ENCODE results near the gene SCP2. TPM values are rescaled to one million over a fixed set of nuclear protein-coding genes. Genes with fewer than 3 reads are reported as not detected.

SCP2 gene
- total RNA-seq, 2 experiments from 2014 or later = 63.9 to 75.5 TPM

- H3K79me2 ChIP-seq (ENCODE audit: insufficient read depth, low read depth, low read length) = no peaks in the 10 kb centered on the region
- ChIA-PET POLR2A (interaction anchor here (0.6 kb wide), 1 partner anchor 929 kb away, joined by 3 read pairs; no protein-coding TSS in a partner anchor), CTCF (ENCODE audit: unreplicated experiment) (no interaction called here)
- no peaks in the 10 kb centered on the region for H3K36me3 ChIP-seq (ENCODE audit: insufficient read depth, low read length)
- no peak for DNase-seq (ENCODE audit: low spot score)
- no peak for TF ChIP-seq EZH2phosphoT487 (IDR thresholded peaks at IDR 0.05; ENCODE audit: borderline replicate concordance, low read depth, low read length)
- TF ChIP-seq CTCF (conservative IDR thresholded peaks at IDR 0.05; ENCODE audit: low read length) = no peak
- H3K9me2 ChIP-seq (ENCODE audit: insufficient read depth, low read length) = no peaks in the 10 kb centered on the region
- no peak overlapping the region for H3K27ac ChIP-seq (ENCODE audit: low read depth, low read length, poor library complexity, severe bottlenecking)
- intact Hi-C loops (cut with micrococcal nuclease; ENCODE audit: unreplicated experiment) = no loop called here
- no peak overlapping the region for H3K4me3 ChIP-seq (ENCODE audit: low read depth, low read length, poor library complexity, severe bottlenecking)
- no peak overlapping the region for H3K4me2 ChIP-seq (ENCODE audit: low read length)
- peaks cover 2% of the 10 kb centered on the region; the same call in 1 of the 2 replicates for H3K9me3 ChIP-seq (ENCODE audit: low read length)
- H3K4me1 ChIP-seq (ENCODE audit: insufficient read depth, low read length, poor library complexity, severe bottlenecking) = no peaks in the 10 kb centered on the region
- no peaks in the 10 kb centered on the region for H4K20me1 ChIP-seq (ENCODE audit: insufficient read depth, low read length)
- H2AFZ ChIP-seq (ENCODE audit: low read length) = no peak overlapping the region
- no TSS peak for BruUV-seq (replicated peaks)
Measured at GRCh38 chr1:53090227-53091147, 163.4 kb downstream of the SCP2 start.

- no peak overlapping the region for H3K27ac ChIP-seq (ENCODE audit: low read depth, low read length, poor library complexity, severe bottlenecking)
- CTCF ChIA-PET (ENCODE audit: unreplicated experiment) = interaction anchor here (0.6 kb wide), 1 partner anchor 206 kb away, joined by 3 read pairs; no protein-coding TSS in a partner anchor
- H3K9me3 ChIP-seq (ENCODE audit: low read length) = peaks cover 7% of the 10 kb centered on the region
- H3K36me3 ChIP-seq (ENCODE audit: insufficient read depth, low read length) = no peaks in the 10 kb centered on the region
- no peaks in the 10 kb centered on the region for H3K4me1 ChIP-seq (ENCODE audit: insufficient read depth, low read length, poor library complexity, severe bottlenecking)
- no TSS peak for BruUV-seq (replicated peaks)
- TF ChIP-seq CTCF (conservative IDR thresholded peaks at IDR 0.05; ENCODE audit: low read length) (no peak), EZH2phosphoT487 (IDR thresholded peaks at IDR 0.05; ENCODE audit: borderline replicate concordance, low read depth, low read length) (no peak)
- no peak overlapping the region for H2AFZ ChIP-seq (ENCODE audit: low read length)
- intact Hi-C loops (cut with micrococcal nuclease; ENCODE audit: unreplicated experiment) = no loop called here
- H3K4me2 ChIP-seq (ENCODE audit: low read length) = no peak overlapping the region
- no peaks in the 10 kb centered on the region for H3K79me2 ChIP-seq (ENCODE audit: insufficient read depth, low read depth, low read length)
- POLR2A ChIA-PET = no interaction called here
- H4K20me1 ChIP-seq (ENCODE audit: insufficient read depth, low read length) = no peaks in the 10 kb centered on the region
- H3K4me3 ChIP-seq (ENCODE audit: low read depth, low read length, poor library complexity, severe bottlenecking) = no peak overlapping the region
- H3K9me2 ChIP-seq (ENCODE audit: insufficient read depth, low read length) = no peaks in the 10 kb centered on the region
- DNase-seq (ENCODE audit: low spot score) = no peak
Measured at GRCh38 chr1:53091841-53092645, 165.0 kb downstream of the SCP2 start.

Measured in OCI-LY7 (cell line).